Astrocyte (in vitro differentiated cells and primary cell): ENCODE results near the gene ZNF438. TPM values are rescaled to one million over a fixed set of nuclear protein-coding genes. Genes with fewer than 3 reads are reported as not detected.

Experiments used
- DNase-seq: peaks from one replicate; pipeline ENCODE4 v3.0.0-alpha.2; 2010; ENCODE audit warnings: low read depth
- FAIRE-seq: peaks from 2 replicates; lab custom pipeline; 2011; peaks lifted over from hg19 to GRCh38; lab: Jason Lieb, UNC
- H2AFZ ChIP-seq: 2 replicates; pipeline ENCODE4 v1.6.0; 2012; ENCODE audit warnings: low read depth, low read length, inconsistent platforms
- H3K27ac ChIP-seq: 2 replicates; pipeline ENCODE4 v1.5.1; 2011; ENCODE audit warnings: low read depth, low read length, inconsistent platforms
- H3K27me3 ChIP-seq: 2 replicates; pipeline ENCODE4 v1.6.0; 2011; ENCODE audit warnings: low read length, inconsistent platforms; ENCODE audit not compliant: insufficient read depth
- H3K36me3 ChIP-seq: 2 replicates; pipeline ENCODE4 v1.5.1; 2011; ENCODE audit warnings: low read length, inconsistent platforms; ENCODE audit not compliant: insufficient read depth
- H3K4me1 ChIP-seq: 2 replicates; pipeline ENCODE4 v1.5.1; 2011; ENCODE audit warnings: low read length, inconsistent platforms; ENCODE audit not compliant: insufficient read depth
- H3K4me2 ChIP-seq: 2 replicates; pipeline ENCODE4 v1.6.0; 2012; ENCODE audit warnings: low read length, inconsistent platforms
- H3K4me3 ChIP-seq: 2 replicates; pipeline ENCODE4 v1.5.1; 2011; ENCODE audit warnings: low read depth, mild to moderate bottlenecking, low read length, inconsistent platforms; ENCODE audit not compliant: insufficient read depth
- H3K79me2 ChIP-seq: 2 replicates; pipeline ENCODE4 v1.6.0; 2012; ENCODE audit warnings: mild to moderate bottlenecking, low read length, inconsistent platforms; ENCODE audit not compliant: insufficient read depth
- H3K9ac ChIP-seq: 2 replicates; pipeline ENCODE4 v1.6.0; 2012; ENCODE audit warnings: mild to moderate bottlenecking, low read length, inconsistent platforms
- H3K9me3 ChIP-seq: 2 replicates; pipeline ENCODE4 v1.5.1; 2012; ENCODE audit warnings: low read depth, mild to moderate bottlenecking, low read length, inconsistent platforms; ENCODE audit not compliant: insufficient read depth
- H4K20me1 ChIP-seq: 2 replicates; pipeline ENCODE4 v1.6.0; 2012; ENCODE audit warnings: low read length, inconsistent platforms; ENCODE audit not compliant: insufficient read depth
- H3K27ac Mint-ChIP-seq: one replicate; pipeline ENCODE4 v1.8.0; 2021; ENCODE audit warnings: mild to moderate bottlenecking, mixed read lengths; ENCODE audit not compliant: unreplicated experiment
- H3K27me3 Mint-ChIP-seq: one replicate; pipeline ENCODE4 v1.8.0; 2021; ENCODE audit warnings: low read depth, mixed read lengths; ENCODE audit not compliant: unreplicated experiment
- H3K36me3 Mint-ChIP-seq: one replicate; pipeline ENCODE4 v1.8.0; 2021; ENCODE audit warnings: low read depth, mixed read lengths; ENCODE audit not compliant: unreplicated experiment
- H3K4me1 Mint-ChIP-seq: one replicate; pipeline ENCODE4 v1.8.0; 2021; ENCODE audit warnings: low read depth, mixed read lengths; ENCODE audit not compliant: unreplicated experiment
- H3K4me3 Mint-ChIP-seq: one replicate; pipeline ENCODE4 v1.8.0; 2021; ENCODE audit warnings: mild to moderate bottlenecking, moderate library complexity, mixed read lengths; ENCODE audit not compliant: unreplicated experiment
- H3K9me3 Mint-ChIP-seq: one replicate; pipeline ENCODE4 v1.8.0; 2021; ENCODE audit warnings: mild to moderate bottlenecking, mixed read lengths; ENCODE audit not compliant: unreplicated experiment
- EZH2 ChIP-seq: IDR thresholded peaks from 2 replicates; pipeline ENCODE4 v1.6.1; 2012; ENCODE audit warnings: mild to moderate bottlenecking, low read length, inconsistent platforms; ENCODE audit not compliant: insufficient read depth
- total RNA-seq: library from RNA; stranded (reverse); gene quantifications from 2 replicates; pipeline ENCODE4 v1.2.1, GENCODE V29; 2021
- TF ChIP-seq, protein P1 (sequence below): IDR thresholded peaks from 2 replicates; pipeline ENCODE4 v1.5.1; 2011; ENCODE audit warnings: low read depth, mild to moderate bottlenecking, inconsistent platforms, low read length, moderate library complexity; ENCODE audit not compliant: insufficient read depth

ZNF438 gene
- total RNA-seq, 1 donor from 2014 or later, result 2.2 TPM

DNA sequence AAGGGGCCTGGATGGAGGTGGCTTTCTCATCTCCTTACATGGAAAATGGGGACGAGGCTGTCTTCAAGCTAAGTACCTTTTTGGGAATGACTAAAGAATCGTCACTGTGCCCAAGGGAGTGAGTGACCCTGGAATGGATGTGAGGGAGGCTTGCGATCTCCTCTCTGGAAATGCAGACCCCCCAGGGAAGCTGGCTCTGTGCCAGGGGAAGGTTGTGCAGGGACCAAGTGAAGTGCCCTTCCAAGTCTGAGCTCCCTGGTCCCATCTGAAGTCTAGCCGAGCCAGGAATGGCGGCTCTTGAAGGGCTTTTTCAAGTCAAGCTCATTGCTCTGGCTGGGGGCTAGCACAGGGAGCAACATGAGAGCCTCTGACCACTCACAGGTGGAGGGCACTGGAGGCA lies 221.2 kb downstream of the ZNF438 start:
- Mint-ChIP-seq H3K9me3 (no peaks in the 10 kb centered on the region), H3K27ac (no peak overlapping the region), H3K27me3 (peaks cover 9% of the 10 kb centered on the region), H3K4me3 (no peak overlapping the region), H3K4me1 (peaks cover 34% of the 10 kb centered on the region), H3K36me3 (no peaks in the 10 kb centered on the region)
- Histone ChIP-seq H3K9ac (no peak overlapping the region), H3K4me1 (peaks cover 37% of the 10 kb centered on the region), H3K27me3 (no peaks in the 10 kb centered on the region), H4K20me1 (no peaks in the 10 kb centered on the region), H3K79me2 (no peaks in the 10 kb centered on the region), H3K4me3 (no peak overlapping the region), H3K36me3 (no peaks in the 10 kb centered on the region), H2AFZ (no peak overlapping the region), H3K9me3 (no peaks in the 10 kb centered on the region), H3K4me2 (no peak overlapping the region), H3K27ac (no peak overlapping the region)
- FAIRE-seq, result no peak
- TF ChIP-seq, protein P1, sequence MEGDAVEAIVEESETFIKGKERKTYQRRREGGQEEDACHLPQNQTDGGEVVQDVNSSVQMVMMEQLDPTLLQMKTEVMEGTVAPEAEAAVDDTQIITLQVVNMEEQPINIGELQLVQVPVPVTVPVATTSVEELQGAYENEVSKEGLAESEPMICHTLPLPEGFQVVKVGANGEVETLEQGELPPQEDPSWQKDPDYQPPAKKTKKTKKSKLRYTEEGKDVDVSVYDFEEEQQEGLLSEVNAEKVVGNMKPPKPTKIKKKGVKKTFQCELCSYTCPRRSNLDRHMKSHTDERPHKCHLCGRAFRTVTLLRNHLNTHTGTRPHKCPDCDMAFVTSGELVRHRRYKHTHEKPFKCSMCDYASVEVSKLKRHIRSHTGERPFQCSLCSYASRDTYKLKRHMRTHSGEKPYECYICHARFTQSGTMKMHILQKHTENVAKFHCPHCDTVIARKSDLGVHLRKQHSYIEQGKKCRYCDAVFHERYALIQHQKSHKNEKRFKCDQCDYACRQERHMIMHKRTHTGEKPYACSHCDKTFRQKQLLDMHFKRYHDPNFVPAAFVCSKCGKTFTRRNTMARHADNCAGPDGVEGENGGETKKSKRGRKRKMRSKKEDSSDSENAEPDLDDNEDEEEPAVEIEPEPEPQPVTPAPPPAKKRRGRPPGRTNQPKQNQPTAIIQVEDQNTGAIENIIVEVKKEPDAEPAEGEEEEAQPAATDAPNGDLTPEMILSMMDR, result no peak
- no peak for TF ChIP-seq EZH2
- no peak for DNase-seq

DNA sequence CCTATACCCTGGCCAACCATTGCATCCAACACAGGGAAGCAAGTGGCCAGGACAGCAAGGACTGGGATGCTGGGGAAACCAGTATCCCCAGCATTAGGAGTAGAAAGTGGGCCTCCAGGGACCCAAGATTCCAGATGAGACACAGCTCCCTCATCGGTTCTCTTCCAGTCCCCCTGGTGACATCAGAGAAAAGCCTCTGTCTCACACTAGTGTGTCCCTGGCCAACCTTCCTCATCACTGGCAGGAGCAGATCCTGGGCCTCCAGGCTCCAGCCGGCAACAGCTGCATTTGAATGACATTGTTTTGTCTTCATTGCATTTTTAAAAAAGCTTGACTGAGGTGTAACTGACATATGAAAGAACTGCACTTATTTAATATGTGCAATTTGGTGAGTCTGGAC lies 224.8 kb downstream of the ZNF438 start:
- no peak overlapping the region for H3K27ac ChIP-seq
- H3K9me3 ChIP-seq, result no peaks in the 10 kb centered on the region
- no peaks in the 10 kb centered on the region for H3K27me3 ChIP-seq
- H2AFZ ChIP-seq, result no peak overlapping the region
- peaks cover 12% of the 10 kb centered on the region for H3K27me3 Mint-ChIP-seq
- H3K4me1 Mint-ChIP-seq, result peaks cover 9% of the 10 kb centered on the region
- DNase-seq, result no peak
- no peak overlapping the region for H3K9ac ChIP-seq
- no peak overlapping the region for H3K4me2 ChIP-seq
- peaks cover 2% of the 10 kb centered on the region for H3K9me3 Mint-ChIP-seq
- H3K27ac Mint-ChIP-seq, result no peak overlapping the region
- peaks cover 6% of the 10 kb centered on the region for H3K4me1 ChIP-seq
- no peak overlapping the region for H3K4me3 ChIP-seq
- no peak for FAIRE-seq
- TF ChIP-seq, protein P1, result no peak
- TF ChIP-seq EZH2, result no peak
- no peaks in the 10 kb centered on the region for H3K79me2 ChIP-seq
- no peak overlapping the region for H3K4me3 Mint-ChIP-seq
- no peaks in the 10 kb centered on the region for H3K36me3 ChIP-seq
- H3K36me3 Mint-ChIP-seq, result no peaks in the 10 kb centered on the region
- no peaks in the 10 kb centered on the region for H4K20me1 ChIP-seq

DNA sequence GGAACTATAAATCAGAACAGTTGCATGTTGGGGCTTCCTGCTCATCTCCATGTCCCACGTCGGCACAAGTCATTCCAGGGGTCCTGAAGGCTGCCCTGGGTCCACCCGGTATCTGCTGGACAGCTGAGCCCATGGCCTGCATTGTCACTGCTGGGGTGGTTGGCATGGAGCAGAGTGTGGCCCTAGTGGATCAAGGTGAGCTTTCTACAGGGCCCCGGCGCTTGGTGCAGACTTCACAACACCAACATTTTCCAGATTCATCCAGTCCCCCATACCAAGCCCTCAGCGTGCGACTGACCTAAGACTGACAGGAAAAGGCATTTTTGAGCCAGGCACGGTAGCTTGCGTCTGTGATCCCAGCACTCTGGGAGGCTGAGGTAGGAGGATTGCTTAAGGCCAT lies 226.6 kb downstream of the ZNF438 start:
- H3K4me1 ChIP-seq, result no peaks in the 10 kb centered on the region
- H3K79me2 ChIP-seq, result no peaks in the 10 kb centered on the region
- H3K9me3 ChIP-seq, result no peaks in the 10 kb centered on the region
- H3K4me3 Mint-ChIP-seq, result no peak overlapping the region
- no peaks in the 10 kb centered on the region for H3K36me3 Mint-ChIP-seq
- H3K9me3 Mint-ChIP-seq, result peaks cover 2% of the 10 kb centered on the region
- H3K27ac Mint-ChIP-seq, result no peak overlapping the region
- no peaks in the 10 kb centered on the region for H3K36me3 ChIP-seq
- no peak overlapping the region for H3K4me3 ChIP-seq
- H3K27me3 ChIP-seq, result no peaks in the 10 kb centered on the region
- H3K27me3 Mint-ChIP-seq, result peaks cover 12% of the 10 kb centered on the region
- H2AFZ ChIP-seq, result no peak overlapping the region
- H4K20me1 ChIP-seq, result no peaks in the 10 kb centered on the region
- H3K4me2 ChIP-seq, result no peak overlapping the region
- DNase-seq (no peak), FAIRE-seq (no peak)
- H3K9ac ChIP-seq, result no peak overlapping the region
- H3K27ac ChIP-seq, result no peak overlapping the region
- TF ChIP-seq, protein P1, result no peak
- TF ChIP-seq EZH2, result no peak
- H3K4me1 Mint-ChIP-seq, result peaks cover 4% of the 10 kb centered on the region
